Measurements from ENCODE around the gene LRRFIP1. TPM values are rescaled to one million over a fixed set of nuclear protein-coding genes. Genes with fewer than 3 reads are reported as not detected.

Gene LRRFIP1
- polyA plus RNA-seq, 2 of the 4 experiments (the other 2 are of a cell fraction): 75.6 to 93.0 TPM

DNA sequence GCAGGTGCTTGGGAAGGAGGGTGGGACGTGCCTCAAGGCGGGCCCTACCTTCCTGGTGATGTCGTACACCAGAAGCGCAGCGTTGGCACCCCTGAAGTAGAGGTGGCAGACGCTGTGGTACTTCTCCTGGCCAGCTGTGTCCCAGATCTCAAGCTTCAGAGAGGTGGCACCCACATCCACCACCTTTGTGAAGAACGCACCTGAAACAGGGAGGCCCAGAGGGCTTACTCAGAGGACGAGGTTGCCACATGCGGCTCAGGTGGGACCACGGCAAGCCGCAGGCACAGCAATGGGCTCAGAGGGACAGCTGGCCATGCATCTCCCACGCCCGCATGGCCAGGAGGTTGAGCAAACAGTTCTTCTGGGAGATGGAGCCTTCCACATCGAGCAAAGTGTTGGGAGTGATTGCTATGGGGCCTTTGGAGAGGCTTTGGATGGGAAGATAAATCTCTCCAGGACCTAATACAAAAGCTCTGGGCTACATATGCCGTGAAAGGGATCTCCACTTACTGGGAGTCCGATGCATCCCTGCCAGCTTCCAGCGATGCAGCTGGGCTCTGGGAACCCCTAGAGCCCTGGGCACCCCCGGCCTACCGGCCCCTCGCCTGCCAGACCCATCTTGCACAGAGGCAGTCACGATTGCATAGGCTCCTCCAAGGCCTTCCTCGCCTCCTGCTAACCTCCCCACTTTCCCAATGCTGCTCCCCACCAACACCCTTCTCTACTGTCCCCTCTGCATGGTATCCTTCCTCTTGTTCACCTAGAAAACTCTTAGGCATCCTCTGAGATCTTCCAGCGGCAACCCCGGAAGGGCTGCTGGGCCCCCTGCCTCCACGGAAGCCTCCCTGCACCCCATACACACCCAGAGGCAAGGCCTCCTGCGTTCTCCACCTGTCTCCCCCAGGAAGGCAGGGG lies 49.2 kb upstream of the LRRFIP1 start (continued):
- TF ChIP-seq, protein P1, sequence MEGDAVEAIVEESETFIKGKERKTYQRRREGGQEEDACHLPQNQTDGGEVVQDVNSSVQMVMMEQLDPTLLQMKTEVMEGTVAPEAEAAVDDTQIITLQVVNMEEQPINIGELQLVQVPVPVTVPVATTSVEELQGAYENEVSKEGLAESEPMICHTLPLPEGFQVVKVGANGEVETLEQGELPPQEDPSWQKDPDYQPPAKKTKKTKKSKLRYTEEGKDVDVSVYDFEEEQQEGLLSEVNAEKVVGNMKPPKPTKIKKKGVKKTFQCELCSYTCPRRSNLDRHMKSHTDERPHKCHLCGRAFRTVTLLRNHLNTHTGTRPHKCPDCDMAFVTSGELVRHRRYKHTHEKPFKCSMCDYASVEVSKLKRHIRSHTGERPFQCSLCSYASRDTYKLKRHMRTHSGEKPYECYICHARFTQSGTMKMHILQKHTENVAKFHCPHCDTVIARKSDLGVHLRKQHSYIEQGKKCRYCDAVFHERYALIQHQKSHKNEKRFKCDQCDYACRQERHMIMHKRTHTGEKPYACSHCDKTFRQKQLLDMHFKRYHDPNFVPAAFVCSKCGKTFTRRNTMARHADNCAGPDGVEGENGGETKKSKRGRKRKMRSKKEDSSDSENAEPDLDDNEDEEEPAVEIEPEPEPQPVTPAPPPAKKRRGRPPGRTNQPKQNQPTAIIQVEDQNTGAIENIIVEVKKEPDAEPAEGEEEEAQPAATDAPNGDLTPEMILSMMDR (IDR thresholded peaks at IDR 0.05): no peak

DNA sequence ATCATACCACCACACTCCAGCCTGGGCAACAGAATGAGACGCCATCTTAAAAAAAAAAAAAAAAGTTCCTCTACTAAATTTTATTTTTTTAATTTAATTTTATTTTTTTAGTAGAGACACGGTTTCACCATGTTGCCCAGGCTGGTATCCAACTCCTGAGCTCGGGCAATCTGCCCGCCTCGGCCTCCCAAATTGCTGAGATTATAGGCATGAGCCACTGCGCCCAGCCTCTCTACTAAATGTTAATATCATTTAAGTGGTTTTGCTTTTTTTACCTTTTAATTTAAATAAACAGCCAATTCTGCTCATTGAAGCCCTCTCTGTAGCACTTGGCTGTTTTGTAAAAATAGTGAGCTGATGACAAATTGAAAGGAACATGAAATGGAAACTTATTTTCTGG lies 46.1 kb upstream of the LRRFIP1 start:
- H3K4me1 ChIP-seq: 0 out of 3 replicates have a peak, but pooled peaks cover 2% of the 10 kb centered on the region
- TF ChIP-seq PBX3 (IDR thresholded peaks at IDR 0.05) (no peak), JUN (IDR thresholded peaks at IDR 0.05) (no peak), ZC3H11A (IDR thresholded peaks at IDR 0.05) (no peak), MYC (IDR thresholded peaks at IDR 0.05; ENCODE audit: borderline replicate concordance, low read length) (no peak), E2F6 (IDR thresholded peaks at IDR 0.05; ENCODE audit: borderline replicate concordance, low read depth) (no peak), CBX8 (IDR thresholded peaks at IDR 0.05) (no peak), HES2 (IDR thresholded peaks at IDR 0.05) (no peak), ZSCAN20 (CRISPR knock-in tag; IDR thresholded peaks at IDR 0.05) (no peak), BCL3 (IDR thresholded peaks at IDR 0.05) (no peak), FOSL2 (IDR thresholded peaks at IDR 0.05) (no peak), FOSL2 (CRISPR knock-in tag; IDR thresholded peaks at IDR 0.05) (no peak)
- TF ChIP-seq, protein P2, sequence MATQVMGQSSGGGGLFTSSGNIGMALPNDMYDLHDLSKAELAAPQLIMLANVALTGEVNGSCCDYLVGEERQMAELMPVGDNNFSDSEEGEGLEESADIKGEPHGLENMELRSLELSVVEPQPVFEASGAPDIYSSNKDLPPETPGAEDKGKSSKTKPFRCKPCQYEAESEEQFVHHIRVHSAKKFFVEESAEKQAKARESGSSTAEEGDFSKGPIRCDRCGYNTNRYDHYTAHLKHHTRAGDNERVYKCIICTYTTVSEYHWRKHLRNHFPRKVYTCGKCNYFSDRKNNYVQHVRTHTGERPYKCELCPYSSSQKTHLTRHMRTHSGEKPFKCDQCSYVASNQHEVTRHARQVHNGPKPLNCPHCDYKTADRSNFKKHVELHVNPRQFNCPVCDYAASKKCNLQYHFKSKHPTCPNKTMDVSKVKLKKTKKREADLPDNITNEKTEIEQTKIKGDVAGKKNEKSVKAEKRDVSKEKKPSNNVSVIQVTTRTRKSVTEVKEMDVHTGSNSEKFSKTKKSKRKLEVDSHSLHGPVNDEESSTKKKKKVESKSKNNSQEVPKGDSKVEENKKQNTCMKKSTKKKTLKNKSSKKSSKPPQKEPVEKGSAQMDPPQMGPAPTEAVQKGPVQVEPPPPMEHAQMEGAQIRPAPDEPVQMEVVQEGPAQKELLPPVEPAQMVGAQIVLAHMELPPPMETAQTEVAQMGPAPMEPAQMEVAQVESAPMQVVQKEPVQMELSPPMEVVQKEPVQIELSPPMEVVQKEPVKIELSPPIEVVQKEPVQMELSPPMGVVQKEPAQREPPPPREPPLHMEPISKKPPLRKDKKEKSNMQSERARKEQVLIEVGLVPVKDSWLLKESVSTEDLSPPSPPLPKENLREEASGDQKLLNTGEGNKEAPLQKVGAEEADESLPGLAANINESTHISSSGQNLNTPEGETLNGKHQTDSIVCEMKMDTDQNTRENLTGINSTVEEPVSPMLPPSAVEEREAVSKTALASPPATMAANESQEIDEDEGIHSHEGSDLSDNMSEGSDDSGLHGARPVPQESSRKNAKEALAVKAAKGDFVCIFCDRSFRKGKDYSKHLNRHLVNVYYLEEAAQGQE (IDR thresholded peaks at IDR 0.05): no peak
- TF ChIP-seq, protein P3, sequence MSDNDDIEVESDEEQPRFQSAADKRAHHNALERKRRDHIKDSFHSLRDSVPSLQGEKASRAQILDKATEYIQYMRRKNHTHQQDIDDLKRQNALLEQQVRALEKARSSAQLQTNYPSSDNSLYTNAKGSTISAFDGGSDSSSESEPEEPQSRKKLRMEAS (IDR thresholded peaks at IDR 0.05): no peak
- ChIA-PET CTCF (interaction anchor here (0.6 to 9.1 kb wide), 10 partner anchors 9 to 1004 kb away, joined by 3 to 97 read pairs (median 4); no protein-coding TSS in a partner anchor), POLR2A (no interaction called here)
- ATAC-seq (no peak), FAIRE-seq (no peak), DNase-seq (ENCODE audit: low read depth in 1 of 2, low spot score in 1 of 2) (no peak)
- H3K9me3 ChIP-seq: no peaks in the 10 kb centered on the region
- no peak overlapping the region for H3K4me2 ChIP-seq
- no peak overlapping the region for H3K27ac ChIP-seq
- H3K4me3 ChIP-seq: no peak overlapping the region
- WGBS (ENCODE audit: missing lambda C conversion rate): 87% methylated on average over 6 of the region's 6 CpGs

Measured in A549 (cell line).